Cardiac fibroblast (primary cell): ENCODE measurements around the gene SLC39A5.

Source experiments
- DNase-seq, 2 donors: peaks; one replicate each; pipeline versions ENCODE4 v3.0.0 to v3.0.0-alpha.2; 2010; ENCODE audit warnings: low read depth in 2 of 2
- H3K4me3 ChIP-seq, 2 donors: replicated peaks in 1 of 2; 1 replicate in 1 of 2; 2 replicates in 1 of 2; pipeline ENCODE4 v1.5.1; 2011; ENCODE audit warnings: low read depth in 2 of 2, low read length in 2 of 2, mild to moderate bottlenecking in 2 of 2, moderate library complexity in 1 of 2
- CTCF ChIP-seq: IDR thresholded peaks from one replicate; pipeline ENCODE4 v1.5.1; 2011; ENCODE audit warnings: low read depth, mild to moderate bottlenecking, low read length, inconsistent platforms

Gene SLC39A5

GRCh38 chr12:56230432-56231183, 757 bp downstream of the SLC39A5 start:
- no peak for TF ChIP-seq CTCF
- no peak for DNase-seq
- H3K4me3 ChIP-seq = no peak overlapping the region

GRCh38 chr12:56231184-56231582, 1.3 kb downstream of the SLC39A5 start:
- no peak overlapping the region for H3K4me3 ChIP-seq
- no peak for DNase-seq
- no peak for TF ChIP-seq CTCF

- TF ChIP-seq CTCF = no peak
- H3K4me3 ChIP-seq = no peak overlapping the region
- no peak for DNase-seq
Observed at GRCh38 chr12:56234746-56235436, 5.0 kb downstream of the SLC39A5 start.

- H3K4me3 ChIP-seq = no peak overlapping the region
- DNase-seq = no peak
- TF ChIP-seq CTCF = no peak
Observed at GRCh38 chr12:56236091-56236490, 6.2 kb downstream of the SLC39A5 start.

- H3K4me3 ChIP-seq = no peak overlapping the region
- DNase-seq = no peak
- no peak for TF ChIP-seq CTCF
Observed at GRCh38 chr12:56236985-56237384, 7.1 kb downstream of the SLC39A5 start.

- no peak for TF ChIP-seq CTCF
- no peak overlapping the region for H3K4me3 ChIP-seq
- DNase-seq = no peak
Observed at GRCh38 chr12:56237552-56237951, 7.7 kb downstream of the SLC39A5 start.
